Endothelial cell of umbilical vein (primary cell): ENCODE measurements around the gene ZCWPW1.

Experiments
- CTCF ChIP-seq, 2 donors: IDR thresholded peaks; 1 replicate in 1 of 2; 2 replicates in 1 of 2; pipeline ENCODE4 v1.5.1; 2011; ENCODE audit warnings: low read length in 2 of 2, mild to moderate bottlenecking in 2 of 2, moderate library complexity in 2 of 2, control low read depth in 1 of 2, inconsistent platforms in 1 of 2, low read depth in 1 of 2; ENCODE audit not compliant: insufficient read depth in 1 of 2; ENCODE audit errors: extremely low read depth in 1 of 2
- FOS ChIP-seq: IDR thresholded peaks from 2 replicates; pipeline ENCODE4 v1.6.1; 2011; ENCODE audit warnings: mild to moderate bottlenecking, low read length, moderate library complexity, borderline replicate concordance; ENCODE audit not compliant: insufficient read depth
- POLR2AphosphoS5 ChIP-seq: IDR thresholded peaks from 2 replicates; pipeline ENCODE4 v1.6.1; 2012; ENCODE audit warnings: low read depth, mild to moderate bottlenecking, control low read depth, low read length, moderate library complexity; ENCODE audit not compliant: insufficient read depth

GRCh38 chr7:100464791-100465190 is 36.3 kb upstream of the ZCWPW1 start:
- TF ChIP-seq POLR2AphosphoS5 (no peak), FOS (no peak), CTCF (IDR thresholded peaks at IDR 0.05; ENCODE audit: extremely low read depth in 1 of 2, insufficient read depth in 1 of 2, low read depth in 1 of 2, low read length in 2 of 2) (no peak)
